KG1 (cell line): ENCODE data around the gene HDHD3.

Experiments
- DNase-seq: peaks from one replicate; lab custom pipeline; 2025; lab: John Stamatoyannopoulos, UW

The HDHD3 gene

GRCh38 chr9:113363336-113363735 lies 13.4 kb downstream of the HDHD3 start:
- DNase-seq: no peak

GRCh38 chr9:113361304-113362018 lies 15.3 kb downstream of the HDHD3 start:
- DNase-seq: no peak

GRCh38 chr9:113360242-113360842 lies 16.4 kb downstream of the HDHD3 start:
- no peak for DNase-seq

GRCh38 chr9:113359385-113359784 lies 17.4 kb downstream of the HDHD3 start:
- no peak for DNase-seq

GRCh38 chr9:113356686-113357292 lies 20.0 kb downstream of the HDHD3 start:
- no peak for DNase-seq

- no peak for DNase-seq
Observed at GRCh38 chr9:113355040-113355596, 21.7 kb downstream of the HDHD3 start.

GRCh38 chr9:113352411-113352810 lies 24.4 kb downstream of the HDHD3 start:
- DNase-seq: no peak

- no peak for DNase-seq
Observed at GRCh38 chr9:113352006-113352405, 24.8 kb downstream of the HDHD3 start.

GRCh38 chr9:113350937-113351336 lies 25.8 kb downstream of the HDHD3 start:
- DNase-seq: no peak

GRCh38 chr9:113350107-113350661 lies 26.6 kb downstream of the HDHD3 start:
- DNase-seq: no peak

- no peak for DNase-seq
Observed at GRCh38 chr9:113349445-113350094, 27.2 kb downstream of the HDHD3 start, which contains the start of gene BSPRY. Gene BSPRY (plus strand): TSS chr9:113349541. CDS start chr9:113349580, 39 bp downstream.

GRCh38 chr9:113349066-113349444 lies 27.7 kb downstream of the HDHD3 start:
- no peak for DNase-seq

GRCh38 chr9:113348437-113348836 lies 28.3 kb downstream of the HDHD3 start:
- DNase-seq: no peak

GRCh38 chr9:113345671-113346070 lies 31.1 kb downstream of the HDHD3 start:
- DNase-seq: no peak

GRCh38 chr9:113345190-113345589 lies 31.6 kb downstream of the HDHD3 start:
- DNase-seq: no peak

- peak; percentile 17 for DNase-seq
Observed at GRCh38 chr9:113343732-113344231, 33.0 kb downstream of the HDHD3 start.

- no peak for DNase-seq
Observed at GRCh38 chr9:113341712-113342410, 34.9 kb downstream of the HDHD3 start.

GRCh38 chr9:113340011-113340699 lies 36.6 kb downstream of the HDHD3 start, which contains the start of gene WDR31:
Gene WDR31 (minus strand): TSS chr9:113340275. CDS start chr9:113332022, 8,253 bp downstream.
- DNase-seq: peak; percentile 78

- DNase-seq: no peak
Observed at GRCh38 chr9:113337714-113338113, 39.1 kb downstream of the HDHD3 start.

GRCh38 chr9:113331780-113332179 lies 45.0 kb downstream of the HDHD3 start:
- no peak for DNase-seq
